Posterior cingulate gyrus (tissue), 11 donors: ENCODE measurements around the gene KDM4C.
"Not testable (repeated sequence)": the region's sequence is repeated elsewhere in the genome, so short reads cannot be mapped to it uniquely, and the experiment has no call there.

Experiments used
- DNase-seq, 10 donors: peaks; one replicate each; pipeline versions ENCODE4 v3.0.0 to v3.0.0-alpha.2; 2020 to 2021; ENCODE audit warnings: mixed read lengths in 3 of 10
- intact Hi-C: fragments of 100-400 bp; cut with DNase I; formaldehyde crosslinking; loops from one replicate; pipeline ENCODE4 v1.15.1; 2023

The KDM4C gene

GRCh38 chr9:6793203-6793602 lies 35.4 kb downstream of the KDM4C start:
- intact Hi-C loops = no loop called here
- DNase-seq = no peak

- intact Hi-C loops = no loop called here
- no peak for DNase-seq
These were observed 37.2 kb downstream of the KDM4C start for GRCh38 chr9:6794936-6795335.

GRCh38 chr9:6802926-6803325 lies 45.2 kb downstream of the KDM4C start:
- DNase-seq = no peak
- intact Hi-C loops = no loop called here

GRCh38 chr9:6805532-6805931 lies 47.8 kb downstream of the KDM4C start:
- DNase-seq = peak in 5 of 10 donors; percentile 43 to 88 (median 58)
- intact Hi-C loops = no loop called here

- DNase-seq, intact Hi-C loops: not testable (repeated sequence)
These were observed 48.5 kb downstream of the KDM4C start for GRCh38 chr9:6806318-6806717.

GRCh38 chr9:6807669-6808068 lies 49.9 kb downstream of the KDM4C start:
- DNase-seq, intact Hi-C loops: not testable (repeated sequence)

- intact Hi-C loops = no loop called here
- no peak for DNase-seq
These were observed 53.7 kb downstream of the KDM4C start for GRCh38 chr9:6811436-6811835.

- intact Hi-C loops = no loop called here
- no peak for DNase-seq
These were observed 58.8 kb downstream of the KDM4C start for GRCh38 chr9:6816581-6816980.

- intact Hi-C loops = no loop called here
- DNase-seq = no peak
These were observed 60.6 kb downstream of the KDM4C start for GRCh38 chr9:6818292-6818922.

- DNase-seq = no peak
These were observed 61.3 kb downstream of the KDM4C start for GRCh38 chr9:6819112-6819511.

GRCh38 chr9:6819529-6819928 lies 61.8 kb downstream of the KDM4C start:
- intact Hi-C loops = no loop called here
- DNase-seq = no peak

More at GRCh38 chr9:6819112-6819511, 61.3 kb downstream of the KDM4C start:
- intact Hi-C loops = no loop called here

- no peak for DNase-seq
- intact Hi-C loops = no loop called here
These were observed 64.9 kb downstream of the KDM4C start for GRCh38 chr9:6822696-6823095.

GRCh38 chr9:6827439-6828145 lies 69.8 kb downstream of the KDM4C start:
- DNase-seq = peak in 2 of 10 donors; percentile 9 to 33
- intact Hi-C loops = no loop called here

GRCh38 chr9:6829027-6829426 lies 71.3 kb downstream of the KDM4C start:
- intact Hi-C loops = no loop called here

GRCh38 chr9:6829536-6829935 lies 71.8 kb downstream of the KDM4C start:
- no peak for DNase-seq
- intact Hi-C loops = no loop called here

More at GRCh38 chr9:6829027-6829426, 71.3 kb downstream of the KDM4C start:
- DNase-seq = no peak

GRCh38 chr9:6833518-6834192 lies 75.9 kb downstream of the KDM4C start:
- intact Hi-C loops = no loop called here

GRCh38 chr9:6834306-6834705 lies 76.5 kb downstream of the KDM4C start:
- intact Hi-C loops = no loop called here

More at GRCh38 chr9:6833518-6834192, 75.9 kb downstream of the KDM4C start:
- DNase-seq = no peak

GRCh38 chr9:6838158-6838557 lies 80.4 kb downstream of the KDM4C start:
- intact Hi-C loops = no loop called here
- no peak for DNase-seq

More at GRCh38 chr9:6834306-6834705, 76.5 kb downstream of the KDM4C start:
- no peak for DNase-seq

GRCh38 chr9:6842584-6842947 lies 84.8 kb downstream of the KDM4C start:
- intact Hi-C loops = no loop called here
- no peak for DNase-seq

- intact Hi-C loops = no loop called here
- DNase-seq = no peak
These were observed 86.0 kb downstream of the KDM4C start for GRCh38 chr9:6843742-6844141.

- no peak for DNase-seq
- intact Hi-C loops = no loop called here
These were observed 86.5 kb downstream of the KDM4C start for GRCh38 chr9:6844267-6844666.
